PFSK-1 (cell line): ENCODE measurements around the gene PCSK5.

Source experiments
- FOXP2 ChIP-seq: optimal IDR thresholded peaks from 2 replicates; pipeline ENCODE3; 2011; ENCODE audit warnings: borderline replicate concordance, control low read depth, inconsistent platforms; ENCODE audit not compliant: insufficient read depth; ENCODE audit errors: extremely low read length, extremely low read depth
- POLR2AphosphoS5 ChIP-seq: IDR thresholded peaks from 2 replicates; pipeline ENCODE4 v1.6.1; 2012; ENCODE audit warnings: low read depth, mild to moderate bottlenecking, control low read depth, low read length, moderate library complexity
- SIN3A ChIP-seq: IDR thresholded peaks from 2 replicates; pipeline ENCODE4 v1.6.1; 2012; ENCODE audit warnings: mild to moderate bottlenecking, low read length, moderate library complexity, borderline replicate concordance; ENCODE audit not compliant: insufficient read depth
- TAF1 ChIP-seq: IDR thresholded peaks from 2 replicates; pipeline ENCODE4 v1.6.1; 2012; ENCODE audit warnings: low read length, control low read depth, borderline replicate concordance; ENCODE audit not compliant: insufficient read depth
- TF ChIP-seq, protein P1 (sequence below), 2 experiments: IDR thresholded peaks; 2 replicates each; pipeline versions ENCODE4 v1.6.1 to v1.8.0; 2011 to 2012; ENCODE audit warnings: low read depth in 2 of 2, low read length in 2 of 2, control low read depth in 1 of 2, inconsistent platforms in 1 of 2, mild to moderate bottlenecking in 1 of 2, moderate library complexity in 1 of 2; ENCODE audit not compliant: insufficient read depth in 1 of 2

DNA sequence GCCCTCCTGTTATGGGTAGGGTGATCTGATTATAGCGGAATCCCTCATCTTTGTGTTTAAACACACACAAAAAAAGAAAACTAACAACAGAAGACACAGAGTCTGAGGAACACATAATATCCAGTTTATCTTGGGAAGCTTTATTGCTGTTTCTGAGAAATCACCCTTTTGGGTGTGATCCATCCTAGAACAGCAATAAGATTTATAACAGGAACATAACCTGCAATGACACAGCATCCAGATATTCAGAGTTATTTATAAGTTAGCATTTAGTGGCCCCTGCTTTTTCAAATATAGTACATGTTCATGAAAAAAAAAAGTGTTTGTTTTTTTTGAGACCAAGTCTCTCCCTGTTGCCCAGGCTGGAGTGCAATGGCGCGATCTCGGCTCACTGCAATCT is 423.8 kb downstream of the PCSK5 start:
- TF ChIP-seq, protein P1, sequence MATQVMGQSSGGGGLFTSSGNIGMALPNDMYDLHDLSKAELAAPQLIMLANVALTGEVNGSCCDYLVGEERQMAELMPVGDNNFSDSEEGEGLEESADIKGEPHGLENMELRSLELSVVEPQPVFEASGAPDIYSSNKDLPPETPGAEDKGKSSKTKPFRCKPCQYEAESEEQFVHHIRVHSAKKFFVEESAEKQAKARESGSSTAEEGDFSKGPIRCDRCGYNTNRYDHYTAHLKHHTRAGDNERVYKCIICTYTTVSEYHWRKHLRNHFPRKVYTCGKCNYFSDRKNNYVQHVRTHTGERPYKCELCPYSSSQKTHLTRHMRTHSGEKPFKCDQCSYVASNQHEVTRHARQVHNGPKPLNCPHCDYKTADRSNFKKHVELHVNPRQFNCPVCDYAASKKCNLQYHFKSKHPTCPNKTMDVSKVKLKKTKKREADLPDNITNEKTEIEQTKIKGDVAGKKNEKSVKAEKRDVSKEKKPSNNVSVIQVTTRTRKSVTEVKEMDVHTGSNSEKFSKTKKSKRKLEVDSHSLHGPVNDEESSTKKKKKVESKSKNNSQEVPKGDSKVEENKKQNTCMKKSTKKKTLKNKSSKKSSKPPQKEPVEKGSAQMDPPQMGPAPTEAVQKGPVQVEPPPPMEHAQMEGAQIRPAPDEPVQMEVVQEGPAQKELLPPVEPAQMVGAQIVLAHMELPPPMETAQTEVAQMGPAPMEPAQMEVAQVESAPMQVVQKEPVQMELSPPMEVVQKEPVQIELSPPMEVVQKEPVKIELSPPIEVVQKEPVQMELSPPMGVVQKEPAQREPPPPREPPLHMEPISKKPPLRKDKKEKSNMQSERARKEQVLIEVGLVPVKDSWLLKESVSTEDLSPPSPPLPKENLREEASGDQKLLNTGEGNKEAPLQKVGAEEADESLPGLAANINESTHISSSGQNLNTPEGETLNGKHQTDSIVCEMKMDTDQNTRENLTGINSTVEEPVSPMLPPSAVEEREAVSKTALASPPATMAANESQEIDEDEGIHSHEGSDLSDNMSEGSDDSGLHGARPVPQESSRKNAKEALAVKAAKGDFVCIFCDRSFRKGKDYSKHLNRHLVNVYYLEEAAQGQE (IDR thresholded peaks at IDR 0.05; ENCODE audit: insufficient read depth in 1 of 2, low read depth in 2 of 2, low read length in 2 of 2), result no peak
- TF ChIP-seq FOXP2, result no peak
- TF ChIP-seq SIN3A, result no peak
- TF ChIP-seq POLR2AphosphoS5, result no peak
- TF ChIP-seq TAF1, result no peak
